ENCODE results near the gene SERPINC1.
"Not testable (repeated sequence)": the region's sequence is repeated elsewhere in the genome, so short reads cannot be mapped to it uniquely, and the experiment has no call there.

SERPINC1 gene

GRCh38 chr1:173862769-173863223, 54.3 kb downstream of the SERPINC1 start:
- DNase-seq, result no peak

GRCh38 chr1:173862146-173862768, 54.9 kb downstream of the SERPINC1 start:
- DNase-seq, result not testable (repeated sequence)

- DNase-seq, result no peak
These were observed 55.4 kb downstream of the SERPINC1 start for GRCh38 chr1:173861731-173862145.

- DNase-seq, result no peak
These were observed 57.1 kb downstream of the SERPINC1 start for GRCh38 chr1:173860065-173860464.

GRCh38 chr1:173859547-173859946, 57.6 kb downstream of the SERPINC1 start:
- not testable (repeated sequence) for DNase-seq

GRCh38 chr1:173857363-173857917, 59.7 kb downstream of the SERPINC1 start:
- no peak for DNase-seq

GRCh38 chr1:173856903-173857302, 60.2 kb downstream of the SERPINC1 start:
- no peak for DNase-seq

- DNase-seq, result no peak
These were observed 61.1 kb downstream of the SERPINC1 start for GRCh38 chr1:173856014-173856413.
